Bronchial epithelial cell (primary cell): Measurements from ENCODE around the gene PSEN1. TPM values are rescaled to one million over a fixed set of nuclear protein-coding genes. Genes with fewer than 3 reads are reported as not detected.
A peak's percentile ranks its signal among the peaks of the same experiment; 100 is the strongest.
"Not testable (repeated sequence)": the region's sequence is repeated elsewhere in the genome, so short reads cannot be mapped to it uniquely, and the experiment has no call there.

ENCODE experiments used
- DNase-seq: peaks from one replicate; pipeline ENCODE4 v3.0.0-alpha.2; 2010; ENCODE audit warnings: low read depth
- FAIRE-seq: peaks from 2 replicates; lab custom pipeline; 2011; peaks lifted over from hg19 to GRCh38; lab: Jason Lieb, UNC
- H3K27me3 ChIP-seq: 2 replicates; pipeline ENCODE4 v1.5.1; 2011; ENCODE audit warnings: low read length; ENCODE audit not compliant: control insufficient read depth, insufficient read depth
- H3K36me3 ChIP-seq: 2 replicates; pipeline ENCODE4 v1.5.1; 2011; ENCODE audit warnings: low read length; ENCODE audit not compliant: control insufficient read depth, insufficient read depth
- H3K4me3 ChIP-seq: 2 replicates; pipeline ENCODE4 v1.5.1; 2011; ENCODE audit warnings: mild to moderate bottlenecking, low read depth, low read length, control low read depth
- CTCF ChIP-seq: IDR thresholded peaks from 2 replicates; pipeline ENCODE4 v1.5.1; 2011; ENCODE audit warnings: mild to moderate bottlenecking, moderate library complexity, low read length, control low read depth, inconsistent platforms; ENCODE audit not compliant: insufficient read depth, severe bottlenecking
- total RNA-seq: library from RNA; depleted of rRNA; stranded (reverse); fragments of >200 nt; gene quantifications from 2 replicates; pipeline ENCODE4 v1.2.1, GENCODE V29; 2014

The PSEN1 gene
- total RNA-seq, 1 donor from 2014 or later = 86.1 TPM

DNA sequence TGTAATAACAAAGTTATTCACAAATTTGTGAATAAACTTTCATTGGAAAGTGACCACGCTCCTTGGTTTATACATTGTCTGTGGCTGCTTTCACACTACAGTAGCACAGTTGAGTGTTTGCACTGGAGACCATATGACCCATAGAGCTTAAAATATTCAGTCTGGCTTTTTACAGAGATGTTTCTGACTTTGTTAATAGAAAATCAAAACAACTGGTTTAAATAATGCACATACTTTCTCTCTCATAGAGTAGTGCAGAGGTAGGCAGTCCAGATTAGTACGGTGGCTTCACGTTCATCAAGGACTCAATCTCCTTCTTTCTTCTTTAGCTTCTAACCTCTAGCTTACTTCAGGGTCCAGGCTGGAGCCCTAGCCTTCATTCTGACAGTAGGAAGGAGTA, 36.2 kb downstream of the PSEN1 start:
- TF ChIP-seq CTCF = no peak
- FAIRE-seq (no peak), DNase-seq (no peak)
- Histone ChIP-seq H3K27me3 (no peaks in the 10 kb centered on the region), H3K36me3 (peaks cover 26% of the 10 kb centered on the region), H3K4me3 (no peak overlapping the region)

- TF ChIP-seq CTCF = peak; percentile 27
- no peak overlapping the region for H3K4me3 ChIP-seq
- DNase-seq = peak; percentile 48
- H3K36me3 ChIP-seq = peaks cover 26% of the 10 kb centered on the region
- no peak for FAIRE-seq
- no peaks in the 10 kb centered on the region for H3K27me3 ChIP-seq
These were observed 36.9 kb downstream of the PSEN1 start for GRCh38 chr14:73173092-73173735.

GRCh38 chr14:73176685-73177084, 40.4 kb downstream of the PSEN1 start:
- peaks cover 9% of the 10 kb centered on the region for H3K36me3 ChIP-seq

GRCh38 chr14:73180385-73180805, 44.1 kb downstream of the PSEN1 start:
- no peaks in the 10 kb centered on the region for H3K27me3 ChIP-seq
- no peak for FAIRE-seq
- DNase-seq = peak; percentile 92
- no peak for TF ChIP-seq CTCF
- H3K36me3 ChIP-seq = peaks cover 1% of the 10 kb centered on the region
- no peak overlapping the region for H3K4me3 ChIP-seq

More at GRCh38 chr14:73176685-73177084, 40.4 kb downstream of the PSEN1 start:
- no peak overlapping the region for H3K4me3 ChIP-seq
- DNase-seq (no peak), FAIRE-seq (no peak)
- no peaks in the 10 kb centered on the region for H3K27me3 ChIP-seq
- no peak for TF ChIP-seq CTCF

GRCh38 chr14:73180969-73181368, 44.7 kb downstream of the PSEN1 start:
- not testable (repeated sequence) for H3K27me3 ChIP-seq, DNase-seq, FAIRE-seq, H3K36me3 ChIP-seq, H3K4me3 ChIP-seq

- no peak for FAIRE-seq
- TF ChIP-seq CTCF = no peak
- Histone ChIP-seq H3K27me3 (no peaks in the 10 kb centered on the region), H3K36me3 (peaks cover 12% of the 10 kb centered on the region), H3K4me3 (no peak overlapping the region)
- DNase-seq = peak; percentile 60
These were observed 52.2 kb downstream of the PSEN1 start for GRCh38 chr14:73188501-73188911.
